Measurements from ENCODE around the gene COMT.

COMT gene

DNA sequence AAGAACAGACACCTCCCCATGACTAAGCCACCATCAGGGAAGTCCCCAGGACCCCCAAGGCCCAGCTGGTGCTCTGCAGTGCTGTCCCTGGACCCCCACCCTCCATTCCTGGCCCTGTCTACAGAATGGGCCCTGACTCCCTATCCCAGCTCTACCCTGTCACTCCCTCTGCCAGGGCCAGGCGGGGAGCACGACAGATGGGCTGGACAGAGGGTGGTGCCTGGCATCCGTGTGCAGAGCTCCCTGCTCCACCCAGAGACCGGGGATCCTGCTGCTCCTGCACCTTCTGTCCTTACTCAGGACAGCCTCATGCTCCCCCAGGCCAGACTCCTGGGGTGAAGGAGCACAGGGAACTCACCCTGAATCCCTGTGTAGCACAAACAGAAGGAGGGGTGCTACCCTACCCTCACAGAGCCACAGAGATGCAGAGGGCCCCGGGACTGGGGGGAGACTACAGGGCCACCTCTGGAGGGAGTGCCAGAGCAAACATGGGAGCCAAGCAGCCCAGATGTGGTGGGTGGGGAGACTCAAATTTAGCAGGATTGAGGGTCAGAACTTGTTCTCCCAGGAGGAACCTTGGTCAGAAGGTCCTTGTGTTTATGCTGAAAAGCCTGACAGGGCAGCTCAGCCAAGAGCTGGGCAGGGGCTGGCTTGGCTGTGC, 73.1 kb downstream of the COMT start:
- DNase-seq = no peak

- DNase-seq = no peak
Observed at GRCh38 chr22:20015187-20015625, 73.6 kb downstream of the COMT start.

- no peak for DNase-seq
Observed at GRCh38 chr22:20015971-20016733, 74.6 kb downstream of the COMT start.

- peak; percentile 87 for DNase-seq
Observed at GRCh38 chr22:20016734-20017621, 75.4 kb downstream of the COMT start, which contains the start of gene ARVCF. ARVCF (minus strand) TSS chr22:20016823; CDS start chr22:19990794, 26,029 bp downstream.

DNA sequence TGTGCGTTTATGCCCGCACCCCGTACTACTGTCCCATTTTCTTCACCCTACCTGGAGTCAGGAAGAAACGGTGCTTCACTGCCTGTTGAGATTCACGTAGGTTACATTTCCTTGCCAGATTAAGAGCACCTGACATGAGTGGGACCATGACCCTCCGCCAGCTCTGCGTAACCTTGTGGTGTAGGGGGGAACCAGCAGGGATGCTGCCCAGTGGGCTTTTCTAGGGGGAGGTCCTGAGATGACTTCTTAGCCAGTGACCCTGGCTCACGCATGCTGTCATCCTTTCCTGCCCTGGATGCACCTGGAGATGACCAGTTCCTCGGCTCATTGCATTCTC, 76.0 kb downstream of the COMT start:
- DNase-seq = no peak

GRCh38 chr22:20018001-20018400, 76.4 kb downstream of the COMT start:
- no peak for DNase-seq
